Caco-2 (cell line): ENCODE measurements around the gene KCNV2. TPM values are rescaled to one million over a fixed set of nuclear protein-coding genes. Genes with fewer than 3 reads are reported as not detected.

Source experiments
- BruUV-seq: library from RNA; stranded (reverse); fragments of 400-500 nt; replicated peaks from 2 replicates; lab custom pipeline; 2021; lab: Mats Ljungman, UMichigan
- CTCF ChIA-PET: fragments of 300-600 bp; sonication (Branson Sonifier 250); formaldehyde crosslinking; loops from one replicate; lab custom pipeline; 2022; ENCODE audit warnings: antibody characterized with exemption; lab: Charles Lee
- POLR2A ChIA-PET: fragments of 300-600 bp; sonication (Branson Sonifier 250); formaldehyde crosslinking; loops from one replicate; lab custom pipeline; 2022; ENCODE audit warnings: antibody characterized with exemption; lab: Charles Lee
- DNase-seq, 2 experiments: peaks; one replicate each; pipeline versions ENCODE4 v3.0.0 to v3.0.0-alpha.2; 2020 to 2022
- H3K27me3 ChIP-seq: replicated peaks from 2 replicates; pipeline ENCODE4 v1.6.0; 2011; ENCODE audit warnings: low read length; ENCODE audit not compliant: control insufficient read depth, insufficient read depth
- H3K36me3 ChIP-seq: 2 replicates; pipeline ENCODE4 v1.5.1; 2011; ENCODE audit warnings: low read length; ENCODE audit not compliant: control insufficient read depth, insufficient read depth
- H3K4me1 ChIP-seq: fragments of 250-450 bp; sonication (Bioruptor Pico); 2 replicates; pipeline ENCODE4 v1.5.1; 2020; ENCODE audit warnings: mild to moderate bottlenecking
- H3K4me3 ChIP-seq: 2 replicates; pipeline ENCODE4 v1.5.1; 2011; ENCODE audit warnings: low read depth, mild to moderate bottlenecking, control low read depth, low read length
- H3K9me3 ChIP-seq: fragments of 250-450 bp; sonication (Bioruptor Pico); 2 replicates; pipeline ENCODE4 v1.5.1; 2020; ENCODE audit warnings: mild to moderate bottlenecking, moderate library complexity
- H3K27ac Mint-ChIP-seq: one replicate; pipeline ENCODE4 v1.8.0; 2022; ENCODE audit warnings: mixed read lengths; ENCODE audit not compliant: unreplicated experiment
- H3K27me3 Mint-ChIP-seq: one replicate; pipeline ENCODE4 v1.8.0; 2022; ENCODE audit warnings: mixed read lengths; ENCODE audit not compliant: insufficient read depth, unreplicated experiment
- H3K36me3 Mint-ChIP-seq: one replicate; pipeline ENCODE4 v1.8.0; 2022; ENCODE audit warnings: mild to moderate bottlenecking, mixed read lengths; ENCODE audit not compliant: insufficient read depth, unreplicated experiment
- H3K4me1 Mint-ChIP-seq: one replicate; pipeline ENCODE4 v1.8.0; 2022; ENCODE audit warnings: low read depth, mixed read lengths; ENCODE audit not compliant: unreplicated experiment
- H3K4me3 Mint-ChIP-seq: one replicate; pipeline ENCODE4 v1.8.0; 2022; ENCODE audit warnings: mild to moderate bottlenecking, moderate library complexity, mixed read lengths; ENCODE audit not compliant: unreplicated experiment
- H3K9me3 Mint-ChIP-seq: one replicate; pipeline ENCODE4 v1.8.0; 2022; ENCODE audit warnings: mixed read lengths; ENCODE audit not compliant: unreplicated experiment
- CTCF ChIP-seq, 2 experiments: fragments of 200-600 bp in 1 of 2; IDR thresholded peaks; 1 replicate in 1 of 2; 2 replicates in 1 of 2; pipeline versions ENCODE4 v1.5.1 to v1.8.0; 2011 to 2022; ENCODE audit warnings: antibody characterized with exemption in 1 of 2, control low read depth in 1 of 2, inconsistent platforms in 1 of 2, low read depth in 1 of 2, low read length in 1 of 2, mild to moderate bottlenecking in 1 of 2, moderate library complexity in 1 of 2; ENCODE audit not compliant: insufficient read depth in 1 of 2, severe bottlenecking in 1 of 2, unreplicated experiment in 1 of 2
- intact Hi-C: fragments of 100-400 bp; cut with micrococcal nuclease; formaldehyde crosslinking; loops from one replicate; pipeline ENCODE4 v1.10.0; 2022; ENCODE audit not compliant: unreplicated experiment
- total RNA-seq: library from RNA; stranded (reverse); gene quantifications from 2 replicates; pipeline ENCODE4 v1.2.3, GENCODE V29; 2022

KCNV2 gene
- total RNA-seq, 1 experiment from 2014 or later: not detected

GRCh38 chr9:2732492-2732891 is 15.2 kb downstream of the KCNV2 start:
- CTCF ChIA-PET: no interaction called here
- Mint-ChIP-seq H3K36me3 (no peaks in the 10 kb centered on the region), H3K27ac (no peak overlapping the region), H3K27me3 (no peaks in the 10 kb centered on the region), H3K4me1 (no peaks in the 10 kb centered on the region), H3K9me3 (no peaks in the 10 kb centered on the region), H3K4me3 (no peak overlapping the region)
- Histone ChIP-seq H3K4me3 (no peak overlapping the region), H3K36me3 (no peaks in the 10 kb centered on the region), H3K27me3 (no peaks in the 10 kb centered on the region), H3K9me3 (no peaks in the 10 kb centered on the region), H3K4me1 (no peaks in the 10 kb centered on the region)
- DNase-seq: no peak
- intact Hi-C loops: no loop called here
- no TSS peak for BruUV-seq
- POLR2A ChIA-PET: no interaction called here
- TF ChIP-seq CTCF (IDR thresholded peaks at IDR 0.05; ENCODE audit: insufficient read depth in 1 of 2, low read depth in 1 of 2, low read length in 1 of 2, severe bottlenecking in 1 of 2, unreplicated experiment in 1 of 2): no peak

- TF ChIP-seq CTCF (IDR thresholded peaks at IDR 0.05; ENCODE audit: insufficient read depth in 1 of 2, low read depth in 1 of 2, low read length in 1 of 2, severe bottlenecking in 1 of 2, unreplicated experiment in 1 of 2): no peak
- H3K36me3 ChIP-seq: no peaks in the 10 kb centered on the region
- H3K27ac Mint-ChIP-seq: no peak overlapping the region
- no peak overlapping the region for H3K4me3 Mint-ChIP-seq
- ChIA-PET POLR2A (no interaction called here), CTCF (interaction anchor here (0.5 kb wide), 1 partner anchor 103 kb away, joined by 9 read pairs; the partner anchor contains the start of gene PUM3)
- H3K4me3 ChIP-seq: no peak overlapping the region
- intact Hi-C loops: no loop called here
- no peaks in the 10 kb centered on the region for H3K27me3 ChIP-seq
- DNase-seq: no peak
- BruUV-seq: no TSS peak
- 0 out of 2 replicates have a peak, but pooled peaks cover 3% of the 10 kb centered on the region for H3K4me1 ChIP-seq
- H3K27me3 Mint-ChIP-seq: no peaks in the 10 kb centered on the region
- H3K9me3 ChIP-seq: no peaks in the 10 kb centered on the region
- no peaks in the 10 kb centered on the region for H3K9me3 Mint-ChIP-seq
- no peaks in the 10 kb centered on the region for H3K4me1 Mint-ChIP-seq
- no peaks in the 10 kb centered on the region for H3K36me3 Mint-ChIP-seq
These were observed 23.3 kb downstream of the KCNV2 start for GRCh38 chr9:2740616-2741015.

GRCh38 chr9:2741441-2742158 is 24.3 kb downstream of the KCNV2 start:
- CTCF ChIA-PET: no interaction called here
- H3K36me3 ChIP-seq: no peaks in the 10 kb centered on the region
- POLR2A ChIA-PET: no interaction called here
- Mint-ChIP-seq H3K9me3 (no peaks in the 10 kb centered on the region), H3K4me3 (no peak overlapping the region), H3K4me1 (no peaks in the 10 kb centered on the region), H3K36me3 (no peaks in the 10 kb centered on the region), H3K27ac (no peak overlapping the region), H3K27me3 (no peaks in the 10 kb centered on the region)
- intact Hi-C loops: no loop called here
- no TSS peak for BruUV-seq
- H3K9me3 ChIP-seq: no peaks in the 10 kb centered on the region
- no peaks in the 10 kb centered on the region for H3K27me3 ChIP-seq
- 0 out of 2 replicates have a peak, but pooled peaks cover 5% of the 10 kb centered on the region for H3K4me1 ChIP-seq
- TF ChIP-seq CTCF (IDR thresholded peaks at IDR 0.05; ENCODE audit: insufficient read depth in 1 of 2, low read depth in 1 of 2, low read length in 1 of 2, severe bottlenecking in 1 of 2, unreplicated experiment in 1 of 2): no peak
- no peak for DNase-seq
- no peak overlapping the region for H3K4me3 ChIP-seq
